Epithelial cell of esophagus (primary cell): ENCODE results near the gene KLRC1.
"Not testable (repeated sequence)": the region's sequence is repeated elsewhere in the genome, so short reads cannot be mapped to it uniquely, and the experiment has no call there.

Source experiments
- DNase-seq: peaks from one replicate; pipeline ENCODE4 v3.0.0; 2010; ENCODE audit warnings: low read depth
- H3K4me3 ChIP-seq: 2 replicates; pipeline ENCODE4 v1.5.1; 2011; ENCODE audit warnings: mild to moderate bottlenecking, low read length, control low read depth
- CTCF ChIP-seq: IDR thresholded peaks from 2 replicates; pipeline ENCODE4 v1.5.1; 2011; ENCODE audit warnings: low read depth, mild to moderate bottlenecking, low read length, control low read depth, inconsistent platforms; ENCODE audit not compliant: insufficient read depth; ENCODE audit errors: missing control alignments

The KLRC1 gene

GRCh38 chr12:10453156-10453555 is at the start of gene KLRC1:
TSS of gene KLRC1 (minus strand) at chr12:10453377. CDS start at chr12:10451156, 2,221 bp downstream.
- TF ChIP-seq CTCF, result no peak
- peak; percentile 90 for DNase-seq
- no peak within 1 kb of the TSS for H3K4me3 ChIP-seq

GRCh38 chr12:10501030-10501429 is 47.9 kb upstream of the KLRC1 start:
- TF ChIP-seq CTCF, result peak; percentile 47
- DNase-seq, result peak; percentile 34
- H3K4me3 ChIP-seq, result no peak overlapping the region

GRCh38 chr12:10498042-10498441 is 44.9 kb upstream of the KLRC1 start:
- TF ChIP-seq CTCF, result no peak
- DNase-seq, result no peak
- no peak overlapping the region for H3K4me3 ChIP-seq

- no peak for TF ChIP-seq CTCF
- DNase-seq, result no peak
- no peak overlapping the region for H3K4me3 ChIP-seq
Observed at GRCh38 chr12:10497602-10498001, 44.4 kb upstream of the KLRC1 start.

GRCh38 chr12:10491766-10492165 is 38.6 kb upstream of the KLRC1 start:
- no peak for TF ChIP-seq CTCF
- no peak overlapping the region for H3K4me3 ChIP-seq
- DNase-seq, result no peak

- H3K4me3 ChIP-seq, DNase-seq: not testable (repeated sequence)
Observed at GRCh38 chr12:10487328-10487727, 34.2 kb upstream of the KLRC1 start.

GRCh38 chr12:10481901-10482300 is 28.7 kb upstream of the KLRC1 start:
- DNase-seq, H3K4me3 ChIP-seq: not testable (repeated sequence)

GRCh38 chr12:10472808-10473207 is 19.6 kb upstream of the KLRC1 start:
- DNase-seq, H3K4me3 ChIP-seq: not testable (repeated sequence)

GRCh38 chr12:10469701-10470100 is 16.5 kb upstream of the KLRC1 start:
- no peak overlapping the region for H3K4me3 ChIP-seq
- no peak for TF ChIP-seq CTCF
- DNase-seq, result no peak
